IMR-90 (cell line): ENCODE results near the gene BCL11B.

Experiments
- MAFK ChIP-seq: IDR thresholded peaks from 2 replicates; pipeline ENCODE4 v1.6.1; 2012; ENCODE audit warnings: low read depth, low read length, improper control_type of control experiment
- NFE2L2 ChIP-seq: fragments of 150-350 bp; IDR thresholded peaks from 2 replicates; pipeline ENCODE4 v1.6.1; 2016; ENCODE audit warnings: low read depth, mild to moderate bottlenecking, low read length
- POLR2A ChIP-seq: IDR thresholded peaks from 2 replicates; pipeline ENCODE4 v1.6.1; 2012; ENCODE audit warnings: mild to moderate bottlenecking, low read depth, low read length
- SMC3 ChIP-seq: fragments of 150-350 bp; IDR thresholded peaks from 2 replicates; pipeline ENCODE4 v1.6.1; 2016; ENCODE audit warnings: low read depth, mild to moderate bottlenecking, antibody characterized with exemption, low read length, moderate library complexity
- TF ChIP-seq, protein P1 (sequence below): conservative IDR thresholded peaks from 2 replicates; pipeline ENCODE4 v1.5.1; 2012; ENCODE audit warnings: mild to moderate bottlenecking, low read depth, low read length, improper control_type of control experiment
- TF ChIP-seq, protein P2 (sequence below): fragments of 150-350 bp; IDR thresholded peaks from 2 replicates; pipeline ENCODE4 v1.6.1; 2017; ENCODE audit warnings: mild to moderate bottlenecking, antibody characterized with exemption, low read length, low read depth

GRCh38 chr14:99252443-99252939 lies 19.5 kb downstream of the BCL11B start:
- no peak for TF ChIP-seq POLR2A
- TF ChIP-seq, protein P1, sequence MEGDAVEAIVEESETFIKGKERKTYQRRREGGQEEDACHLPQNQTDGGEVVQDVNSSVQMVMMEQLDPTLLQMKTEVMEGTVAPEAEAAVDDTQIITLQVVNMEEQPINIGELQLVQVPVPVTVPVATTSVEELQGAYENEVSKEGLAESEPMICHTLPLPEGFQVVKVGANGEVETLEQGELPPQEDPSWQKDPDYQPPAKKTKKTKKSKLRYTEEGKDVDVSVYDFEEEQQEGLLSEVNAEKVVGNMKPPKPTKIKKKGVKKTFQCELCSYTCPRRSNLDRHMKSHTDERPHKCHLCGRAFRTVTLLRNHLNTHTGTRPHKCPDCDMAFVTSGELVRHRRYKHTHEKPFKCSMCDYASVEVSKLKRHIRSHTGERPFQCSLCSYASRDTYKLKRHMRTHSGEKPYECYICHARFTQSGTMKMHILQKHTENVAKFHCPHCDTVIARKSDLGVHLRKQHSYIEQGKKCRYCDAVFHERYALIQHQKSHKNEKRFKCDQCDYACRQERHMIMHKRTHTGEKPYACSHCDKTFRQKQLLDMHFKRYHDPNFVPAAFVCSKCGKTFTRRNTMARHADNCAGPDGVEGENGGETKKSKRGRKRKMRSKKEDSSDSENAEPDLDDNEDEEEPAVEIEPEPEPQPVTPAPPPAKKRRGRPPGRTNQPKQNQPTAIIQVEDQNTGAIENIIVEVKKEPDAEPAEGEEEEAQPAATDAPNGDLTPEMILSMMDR, result no peak
- no peak for TF ChIP-seq MAFK
- TF ChIP-seq NFE2L2, result no peak
- TF ChIP-seq SMC3, result no peak
- TF ChIP-seq, protein P2, sequence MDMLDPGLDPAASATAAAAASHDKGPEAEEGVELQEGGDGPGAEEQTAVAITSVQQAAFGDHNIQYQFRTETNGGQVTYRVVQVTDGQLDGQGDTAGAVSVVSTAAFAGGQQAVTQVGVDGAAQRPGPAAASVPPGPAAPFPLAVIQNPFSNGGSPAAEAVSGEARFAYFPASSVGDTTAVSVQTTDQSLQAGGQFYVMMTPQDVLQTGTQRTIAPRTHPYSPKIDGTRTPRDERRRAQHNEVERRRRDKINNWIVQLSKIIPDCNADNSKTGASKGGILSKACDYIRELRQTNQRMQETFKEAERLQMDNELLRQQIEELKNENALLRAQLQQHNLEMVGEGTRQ, result no peak
